ENCODE results near the gene LAMB4.

LAMB4 gene

GRCh38 chr7:108014747-108015682 is 115.1 kb downstream of the LAMB4 start:
- DNase-seq (ENCODE audit: low read depth): no peak

GRCh38 chr7:108014215-108014614 is 115.9 kb downstream of the LAMB4 start:
- no peak for DNase-seq (ENCODE audit: low read depth)

- DNase-seq (ENCODE audit: low read depth): no peak
Observed at GRCh38 chr7:108012499-108013430, 117.4 kb downstream of the LAMB4 start.

GRCh38 chr7:108010377-108010776 is 119.8 kb downstream of the LAMB4 start:
- no peak for DNase-seq (ENCODE audit: low read depth)

GRCh38 chr7:108009873-108010272 is 120.3 kb downstream of the LAMB4 start:
- DNase-seq (ENCODE audit: low read depth): no peak

GRCh38 chr7:108008827-108009226 is 121.3 kb downstream of the LAMB4 start:
- DNase-seq (ENCODE audit: low read depth): no peak

GRCh38 chr7:108008240-108008639 is 121.9 kb downstream of the LAMB4 start:
- no peak for DNase-seq (ENCODE audit: low read depth)

- DNase-seq (ENCODE audit: low read depth): no peak
Observed at GRCh38 chr7:108007762-108008161, 122.4 kb downstream of the LAMB4 start.

- DNase-seq (ENCODE audit: low read depth): no peak
Observed at GRCh38 chr7:108007261-108007660, 122.9 kb downstream of the LAMB4 start.

- DNase-seq (ENCODE audit: low read depth): no peak
Observed at GRCh38 chr7:108004220-108005142, 125.7 kb downstream of the LAMB4 start.

- no peak for DNase-seq (ENCODE audit: low read depth)
Observed at GRCh38 chr7:108003599-108003935, 126.6 kb downstream of the LAMB4 start.

- DNase-seq (ENCODE audit: low read depth): no peak
Observed at GRCh38 chr7:108002726-108003598, 127.2 kb downstream of the LAMB4 start, which contains the start of gene LAMB1. Gene LAMB1, minus strand, starts transcription at chr7:108003161. Its CDS starts 276 bp downstream, at chr7:108002885.

GRCh38 chr7:108001764-108002725 is 128.1 kb downstream of the LAMB4 start:
- DNase-seq (ENCODE audit: low read depth): no peak

- DNase-seq (ENCODE audit: low read depth): no peak
Observed at GRCh38 chr7:108000875-108001763, 129.0 kb downstream of the LAMB4 start.

- DNase-seq (ENCODE audit: low read depth): no peak
Observed at GRCh38 chr7:107999779-108000560, 130.2 kb downstream of the LAMB4 start.

- DNase-seq (ENCODE audit: low read depth): no peak
Observed at GRCh38 chr7:107998660-107999480, 131.3 kb downstream of the LAMB4 start.

- no peak for DNase-seq (ENCODE audit: low read depth)
Observed at GRCh38 chr7:107998150-107998549, 132.0 kb downstream of the LAMB4 start.

Measured in CMK (cell line).